ENCODE results near the gene REEP3.

REEP3 gene

GRCh38 chr10:63628526-63629362 lies 107.5 kb downstream of the REEP3 start:
- Histone ChIP-seq H2AFZ (ENCODE audit: low read depth) (peak overlapping the region; percentile 99), H3K79me2 (ENCODE audit: insufficient read depth, low read depth) (no peaks in the 10 kb centered on the region), H3K27me3 (ENCODE audit: insufficient read depth, low read depth) (no peaks in the 10 kb centered on the region), H3K9ac (peak overlapping the region; percentile 67; the same call in 1 of the 2 replicates), H3K4me2 (peak overlapping the region; percentile 99), H3K36me3 (ENCODE audit: insufficient read depth) (no peaks in the 10 kb centered on the region), H3K4me3 (IDR thresholded peaks at IDR 0.05; ENCODE audit: insufficient read depth, low read depth, low read length) (no peak overlapping the region), H3K27ac (peak overlapping the region; percentile 87), H3K4me1 (ENCODE audit: low read depth, poor library complexity, severe bottlenecking) (peaks cover 24% of the 10 kb centered on the region), H4K20me1 (ENCODE audit: insufficient read depth) (no peaks in the 10 kb centered on the region)
- TF ChIP-seq CTCF (conservative IDR thresholded peaks at IDR 0.05; ENCODE audit: low read depth, low read length), result no peak

- H3K27me3 ChIP-seq (ENCODE audit: insufficient read depth, low read depth), result no peaks in the 10 kb centered on the region
- peak; percentile 88 for TF ChIP-seq CTCF (conservative IDR thresholded peaks at IDR 0.05; ENCODE audit: low read depth, low read length)
Observed at GRCh38 chr10:63629363-63630084, 108.3 kb downstream of the REEP3 start.

GRCh38 chr10:63630085-63630930 lies 109.1 kb downstream of the REEP3 start:
- Histone ChIP-seq H3K79me2 (ENCODE audit: insufficient read depth, low read depth) (no peaks in the 10 kb centered on the region), H4K20me1 (ENCODE audit: insufficient read depth) (no peaks in the 10 kb centered on the region), H3K27me3 (ENCODE audit: insufficient read depth, low read depth) (no peaks in the 10 kb centered on the region), H3K9ac (peak overlapping the region; percentile 72), H3K4me3 (IDR thresholded peaks at IDR 0.05; ENCODE audit: insufficient read depth, low read depth, low read length) (peak overlapping the region; percentile 42), H3K4me1 (ENCODE audit: low read depth, poor library complexity, severe bottlenecking) (peaks cover 24% of the 10 kb centered on the region), H3K4me2 (peak overlapping the region; percentile 99), H2AFZ (ENCODE audit: low read depth) (peak overlapping the region; percentile 99), H3K27ac (peak overlapping the region; percentile 87), H3K36me3 (ENCODE audit: insufficient read depth) (no peaks in the 10 kb centered on the region)
- no peak for TF ChIP-seq CTCF (conservative IDR thresholded peaks at IDR 0.05; ENCODE audit: low read depth, low read length)

More at GRCh38 chr10:63629363-63630084, 108.3 kb downstream of the REEP3 start:
- H3K79me2 ChIP-seq (ENCODE audit: insufficient read depth, low read depth), result no peaks in the 10 kb centered on the region
- peaks cover 24% of the 10 kb centered on the region for H3K4me1 ChIP-seq (ENCODE audit: low read depth, poor library complexity, severe bottlenecking)
- H3K4me2 ChIP-seq, result peak overlapping the region; percentile 99
- peak overlapping the region; percentile 67 for H3K9ac ChIP-seq
- no peaks in the 10 kb centered on the region for H4K20me1 ChIP-seq (ENCODE audit: insufficient read depth)
- H3K4me3 ChIP-seq (IDR thresholded peaks at IDR 0.05; ENCODE audit: insufficient read depth, low read depth, low read length), result no peak overlapping the region
- peak overlapping the region; percentile 87 for H3K27ac ChIP-seq
- H2AFZ ChIP-seq (ENCODE audit: low read depth), result peak overlapping the region; percentile 99
- no peaks in the 10 kb centered on the region for H3K36me3 ChIP-seq (ENCODE audit: insufficient read depth)

Measured in KMS-11 (cell line).